HepG2 (cell line): Measurements from ENCODE around the gene LTBR. TPM values are rescaled to one million over a fixed set of nuclear protein-coding genes. Genes with fewer than 3 reads are reported as not detected.
A peak's percentile ranks its signal among the peaks of the same experiment; 100 is the strongest.

Experiments
- ARHGAP35 ChIP-seq: sonication (generic); formaldehyde crosslinking; IDR thresholded peaks from 2 replicates; pipeline ENCODE4 v1.9.0; 2022; ENCODE audit warnings: mild to moderate bottlenecking, inconsistent platforms, moderate library complexity, missing genetic modification reagents, borderline replicate concordance
- CBX2 ChIP-seq, 2 experiments: fragments of 200-600 bp in 1 of 2; sonication (generic); formaldehyde crosslinking in 1 of 2; IDR thresholded peaks; 2 replicates each; pipeline versions ENCODE4 v1.7.0 to v1.8.1; 2018 to 2022; ENCODE audit warnings: low read depth in 2 of 2, low read length in 1 of 2, mild to moderate bottlenecking in 1 of 2, missing genetic modification reagents in 1 of 2
- CCDC6 ChIP-seq: sonication (generic); formaldehyde crosslinking; IDR thresholded peaks from 2 replicates; pipeline ENCODE4 v1.8.1; 2022; ENCODE audit warnings: mild to moderate bottlenecking, missing genetic modification reagents, moderate library complexity
- CREM ChIP-seq, 2 experiments: sonication (generic) in 1 of 2; formaldehyde crosslinking in 1 of 2; IDR thresholded peaks; 2 replicates each; pipeline versions ENCODE4 v1.4.0 to v1.6.1; 2016 to 2020; ENCODE audit warnings: antibody characterized with exemption in 1 of 2, mild to moderate bottlenecking in 1 of 2, missing genetic modification reagents in 1 of 2
- E2F2 ChIP-seq: sonication (generic); formaldehyde crosslinking; IDR thresholded peaks from 2 replicates; pipeline ENCODE4 v1.4.0; 2020; ENCODE audit warnings: missing genetic modification reagents, borderline replicate concordance
- FOSL2 ChIP-seq: sonication (generic); formaldehyde crosslinking; IDR thresholded peaks from 2 replicates; pipeline ENCODE4 v1.4.0; 2020; ENCODE audit warnings: missing genetic modification reagents
- HNRNPK ChIP-seq: fragments of 200-400 bp; formaldehyde crosslinking; IDR thresholded peaks from 2 replicates; pipeline ENCODE4 v1.6.1; 2018; ENCODE audit warnings: low read length, low read depth, moderate library complexity, mild to moderate bottlenecking; ENCODE audit not compliant: poor library complexity, severe bottlenecking
- MTF1 ChIP-seq: sonication (generic); formaldehyde crosslinking; IDR thresholded peaks from 2 replicates; pipeline ENCODE4 v1.5.0; 2020; ENCODE audit warnings: missing genetic modification reagents
- MYPOP ChIP-seq: sonication (generic); formaldehyde crosslinking; IDR thresholded peaks from 2 replicates; pipeline ENCODE4 v1.8.1; 2023; ENCODE audit warnings: mild to moderate bottlenecking, moderate library complexity, missing genetic modification reagents
- NR2F6 ChIP-seq, 2 experiments: IDR thresholded peaks; 2 replicates each; pipeline ENCODE4 v1.6.1; 2016; ENCODE audit warnings: antibody characterized with exemption in 1 of 2, mild to moderate bottlenecking in 1 of 2
- RXRA ChIP-seq: sonication (generic); formaldehyde crosslinking; IDR thresholded peaks from 2 replicates; pipeline ENCODE4 v1.5.1; 2020; ENCODE audit warnings: missing genetic modification reagents
- SIX1 ChIP-seq: sonication (generic); formaldehyde crosslinking; IDR thresholded peaks from 2 replicates; pipeline ENCODE4 v1.4.0; 2020; ENCODE audit warnings: missing genetic modification reagents, borderline replicate concordance
- SMAD3 ChIP-seq: sonication (generic); formaldehyde crosslinking; IDR thresholded peaks from 2 replicates; pipeline ENCODE4 v1.4.0; 2020; ENCODE audit warnings: missing genetic modification reagents
- SMARCE1 ChIP-seq: fragments of 450-650 bp; IDR thresholded peaks from 2 replicates; pipeline ENCODE4 v1.6.1; 2017; ENCODE audit warnings: borderline replicate concordance
- TFDP1 ChIP-seq: IDR thresholded peaks from 2 replicates; pipeline ENCODE4 v1.6.1; 2016; ENCODE audit warnings: missing compliant biosample characterization, missing genetic modification reagents, borderline replicate concordance
- TOE1 ChIP-seq: sonication (generic); formaldehyde crosslinking; IDR thresholded peaks from 2 replicates; pipeline ENCODE4 v1.4.0; 2020; ENCODE audit warnings: mild to moderate bottlenecking, missing genetic modification reagents
- UBTF ChIP-seq: sonication (generic); formaldehyde crosslinking; IDR thresholded peaks from 2 replicates; pipeline ENCODE4 v1.4.0; 2020; ENCODE audit warnings: mild to moderate bottlenecking, missing genetic modification reagents
- ZFY ChIP-seq: sonication (generic); formaldehyde crosslinking; IDR thresholded peaks from 2 replicates; pipeline ENCODE4 v1.4.0; 2020; ENCODE audit warnings: missing genetic modification reagents
- ZNF256 ChIP-seq: sonication (generic); formaldehyde crosslinking; conservative IDR thresholded peaks from 2 replicates; pipeline ENCODE4 v1.4.0; 2020; ENCODE audit warnings: missing genetic modification reagents
- ZNF414 ChIP-seq: sonication (generic); formaldehyde crosslinking; IDR thresholded peaks from 2 replicates; pipeline ENCODE4 v1.5.0; 2020; ENCODE audit warnings: missing genetic modification reagents
- ZSCAN30 ChIP-seq: sonication (generic); formaldehyde crosslinking; IDR thresholded peaks from 2 replicates; pipeline ENCODE4 v1.5.0; 2020; ENCODE audit warnings: mild to moderate bottlenecking, missing genetic modification reagents
- polyA plus RNA-seq, 8 experiments: library from polyadenylated mRNA; depleted of rRNA in 3 of 8; stranded (reverse) in 7 of 8; unstranded in 1 of 8; fragments of >200 nt; fragmentation: Illumina TruSeq in 4 of 8; extraction: Trizol in 4 of 8; gene quantifications; 2 replicates each; pipeline versions ENCODE4 v1.2.1 to v1.2.3, GENCODE V29; 2011 to 2016; ENCODE audit warnings: low read depth in 4 of 8, missing spikeins in 1 of 8, mixed read lengths in 1 of 8; ENCODE audit not compliant: insufficient read depth in 1 of 8
- total RNA-seq, 5 experiments: library from RNA; depleted of rRNA; stranded (reverse); fragments of >200 nt; fragmentation: Illumina TruSeq; extraction: Trizol; gene quantifications; 2 replicates each; pipeline ENCODE4 v1.2.3, GENCODE V29; 2016; ENCODE audit warnings: low read depth in 1 of 5

Gene LTBR
- total and polyA plus RNA-seq, 2 of the 13 experiments (the other 11 are each of a cell fraction or from before 2014, with no cell fraction given): 31.4 to 34.8 TPM

GRCh38 chr12:6370994-6371754, 12.8 kb upstream of the LTBR start (continued):
- no peak for TF ChIP-seq ZNF414 (CRISPR knock-in tag)
- TF ChIP-seq MYPOP: peak; percentile 58; the same call in 1 of the 2 replicates
- TF ChIP-seq SMARCE1: no peak
- TF ChIP-seq ZSCAN30: no peak
- TF ChIP-seq NR2F6 (IDR thresholded peaks at IDR 0.05): 0 out of 2 replicates have a peak, but pooled peaks have one; percentile 17
- peak; percentile 58; the same call in 1 of the 2 replicates for TF ChIP-seq NR2F6 (CRISPR knock-in tag; IDR thresholded peaks at IDR 0.05)
- peak; percentile 23; the same call in 1 of the 2 replicates for TF ChIP-seq UBTF
- no peak for TF ChIP-seq CBX2 (IDR thresholded peaks at IDR 0.05; ENCODE audit: low read depth, low read length)
- no peak for TF ChIP-seq CBX2 (CRISPR knock-in tag; IDR thresholded peaks at IDR 0.05; ENCODE audit: low read depth)
- 0 out of 2 replicates have a peak, but pooled peaks have one; percentile 22 for TF ChIP-seq CREM (IDR thresholded peaks at IDR 0.05)
- no peak for TF ChIP-seq CREM (CRISPR knock-in tag; IDR thresholded peaks at IDR 0.05)
- peak; percentile 85 for TF ChIP-seq RXRA (CRISPR knock-in tag)
- TF ChIP-seq SIX1 (CRISPR knock-in tag): peak; percentile 43; the same call in 1 of the 2 replicates
- peak; percentile 16; the same call in 1 of the 2 replicates for TF ChIP-seq ZFY
- TF ChIP-seq TOE1: no peak
- no peak for TF ChIP-seq TFDP1 (CRISPR knock-in tag)
- peak; percentile 95 for TF ChIP-seq HNRNPK
- peak; percentile 91 for TF ChIP-seq FOSL2 (CRISPR knock-in tag)
- TF ChIP-seq E2F2 (CRISPR knock-in tag): no peak
- no peak for TF ChIP-seq ZNF256 (CRISPR knock-in tag)
- 0 out of 2 replicates have a peak, but pooled peaks have one; percentile 31 for TF ChIP-seq SMAD3
- TF ChIP-seq ARHGAP35: no peak
- TF ChIP-seq MTF1: no peak
- 0 out of 2 replicates have a peak, but pooled peaks have one; percentile 24 for TF ChIP-seq CCDC6 (CRISPR knock-in tag)
